IgD-negative memory B cell (primary cell): Measurements from ENCODE around the gene PLEKHJ1. TPM values are rescaled to one million over a fixed set of nuclear protein-coding genes. Genes with fewer than 3 reads are reported as not detected.

Source experiments
- H3K27ac Mint-ChIP-seq, 3 donors: one replicate each; pipeline ENCODE4 v1.8.0; 2020 to 2022; ENCODE audit warnings: mild to moderate bottlenecking in 3 of 3, mixed read lengths in 3 of 3, moderate library complexity in 1 of 3
- H3K27me3 Mint-ChIP-seq: one replicate; pipeline ENCODE4 v1.8.0; 2021; ENCODE audit warnings: mixed read lengths
- H3K36me3 Mint-ChIP-seq: one replicate; pipeline ENCODE4 v1.8.0; 2020; ENCODE audit warnings: mild to moderate bottlenecking, mixed read lengths
- H3K4me1 Mint-ChIP-seq, 3 donors: one replicate each; pipeline ENCODE4 v1.8.0; 2020 to 2022; ENCODE audit warnings: mixed read lengths in 3 of 3, mild to moderate bottlenecking in 1 of 3
- H3K4me3 Mint-ChIP-seq, 4 donors: one replicate each; pipeline ENCODE4 v1.8.0; 2020 to 2022; ENCODE audit warnings: mild to moderate bottlenecking in 4 of 4, mixed read lengths in 4 of 4, moderate library complexity in 3 of 4
- H3K9me3 Mint-ChIP-seq, 3 donors: one replicate each; pipeline ENCODE4 v1.8.0; 2020 to 2021; ENCODE audit warnings: mixed read lengths in 3 of 3, mild to moderate bottlenecking in 1 of 3
- polyA plus RNA-seq: library from polyadenylated mRNA; unstranded; fragments of 300-500 nt; fragmentation: Illumina TruSeq; gene quantifications from one replicate; pipeline ENCODE4 v1.2.3, GENCODE V29; 2021

The PLEKHJ1 gene
- polyA plus RNA-seq, 1 donor from 2014 or later: 163 TPM

- H3K4me1 Mint-ChIP-seq: peaks cover 25 to 30% (median 26%) of the 10 kb centered on the region in 3 donors
These were observed 20.0 kb upstream of the PLEKHJ1 start, which contains the start of gene JSRP1 for GRCh38 chr19:2255982-2256685. TSS of gene JSRP1 (minus strand) at chr19:2256417. CDS start at chr19:2255314, 1,103 bp downstream.

GRCh38 chr19:2255112-2255845 is 19.1 kb upstream of the PLEKHJ1 start:
- H3K27me3 Mint-ChIP-seq: peaks cover 3% of the 10 kb centered on the region
- peak overlapping the region in 2 of 3 donors; percentile 43 to 94 for H3K27ac Mint-ChIP-seq
- H3K36me3 Mint-ChIP-seq: peaks cover 2% of the 10 kb centered on the region
- H3K9me3 Mint-ChIP-seq: peaks cover 0 to 2% (median 0%) of the 10 kb centered on the region in 3 donors
- H3K4me1 Mint-ChIP-seq: peaks cover 23 to 27% (median 25%) of the 10 kb centered on the region in 3 donors
- peak overlapping the region in 3 of 4 donors; percentile 43 to 91 (median 72) for H3K4me3 Mint-ChIP-seq

More at GRCh38 chr19:2255982-2256685, 20.0 kb upstream of the PLEKHJ1 start, which contains the start of gene JSRP1:
- H3K36me3 Mint-ChIP-seq: peaks cover 4% of the 10 kb centered on the region
- H3K27ac Mint-ChIP-seq: peak within 1 kb of the TSS; percentile 94 to 97 (median 95)
- peaks cover 0 to 2% (median 0%) of the 10 kb centered on the region in 3 donors for H3K9me3 Mint-ChIP-seq
- H3K4me3 Mint-ChIP-seq: peak within 1 kb of the TSS; percentile 72 to 91 (median 80)
- peaks cover 3% of the 10 kb centered on the region for H3K27me3 Mint-ChIP-seq

GRCh38 chr19:2254064-2254872 is 18.1 kb upstream of the PLEKHJ1 start:
- peaks cover 20 to 25% (median 20%) of the 10 kb centered on the region in 3 donors for H3K4me1 Mint-ChIP-seq
- no peaks in the 10 kb centered on the region for H3K36me3 Mint-ChIP-seq
- H3K27me3 Mint-ChIP-seq: peaks cover 5% of the 10 kb centered on the region
- H3K4me3 Mint-ChIP-seq: peak overlapping the region; percentile 28 to 89 (median 62)
- H3K27ac Mint-ChIP-seq: peak overlapping the region in 1 of 3 donors; percentile 94
- peaks cover 0 to 1% (median 0%) of the 10 kb centered on the region in 3 donors for H3K9me3 Mint-ChIP-seq

- H3K36me3 Mint-ChIP-seq: no peaks in the 10 kb centered on the region
- peak overlapping the region; percentile 76 to 89 (median 82) for H3K4me3 Mint-ChIP-seq
- peak overlapping the region; percentile 53 to 92 (median 86) for H3K27ac Mint-ChIP-seq
These were observed 17.3 kb upstream of the PLEKHJ1 start for GRCh38 chr19:2253106-2254063.

GRCh38 chr19:2252797-2253105 is 16.6 kb upstream of the PLEKHJ1 start:
- peaks cover 10 to 17% (median 14%) of the 10 kb centered on the region in 3 donors for H3K4me1 Mint-ChIP-seq
- no peaks in the 10 kb centered on the region for H3K9me3 Mint-ChIP-seq
- H3K4me3 Mint-ChIP-seq: peak overlapping the region; percentile 76 to 89 (median 86)
- H3K36me3 Mint-ChIP-seq: no peaks in the 10 kb centered on the region
- peaks cover 5% of the 10 kb centered on the region for H3K27me3 Mint-ChIP-seq
- peak overlapping the region in 2 of 3 donors; percentile 86 to 92 for H3K27ac Mint-ChIP-seq

More at GRCh38 chr19:2253106-2254063, 17.3 kb upstream of the PLEKHJ1 start:
- H3K4me1 Mint-ChIP-seq: peaks cover 14 to 21% (median 16%) of the 10 kb centered on the region in 3 donors
- peaks cover 5% of the 10 kb centered on the region for H3K27me3 Mint-ChIP-seq
- H3K9me3 Mint-ChIP-seq: no peaks in the 10 kb centered on the region

- peaks cover 9 to 15% (median 14%) of the 10 kb centered on the region in 3 donors for H3K4me1 Mint-ChIP-seq
- peak overlapping the region in 2 of 3 donors; percentile 86 to 92 for H3K27ac Mint-ChIP-seq
These were observed 16.1 kb upstream of the PLEKHJ1 start for GRCh38 chr19:2252055-2252796.

GRCh38 chr19:2251106-2252054 is 15.3 kb upstream of the PLEKHJ1 start:
- Mint-ChIP-seq H3K27ac (peak overlapping the region in 1 of 3 donors; percentile 92), H3K4me1 (peaks cover 8 to 10% (median 10%) of the 10 kb centered on the region in 3 donors)

More at GRCh38 chr19:2252055-2252796, 16.1 kb upstream of the PLEKHJ1 start:
- Mint-ChIP-seq H3K27me3 (peaks cover 5% of the 10 kb centered on the region), H3K9me3 (no peaks in the 10 kb centered on the region), H3K4me3 (peak overlapping the region; percentile 76 to 89 (median 86)), H3K36me3 (no peaks in the 10 kb centered on the region)

GRCh38 chr19:2250766-2251105 is 14.6 kb upstream of the PLEKHJ1 start:
- Mint-ChIP-seq H3K4me3 (no peak overlapping the region), H3K27ac (no peak overlapping the region), H3K36me3 (peaks cover 2% of the 10 kb centered on the region), H3K4me1 (peaks cover 2 to 6% (median 4%) of the 10 kb centered on the region in 3 donors), H3K9me3 (no peaks in the 10 kb centered on the region), H3K27me3 (peaks cover 5% of the 10 kb centered on the region)

More at GRCh38 chr19:2251106-2252054, 15.3 kb upstream of the PLEKHJ1 start:
- Mint-ChIP-seq H3K9me3 (no peaks in the 10 kb centered on the region), H3K36me3 (no peaks in the 10 kb centered on the region), H3K4me3 (peak overlapping the region; percentile 27 to 89 (median 50)), H3K27me3 (peaks cover 5% of the 10 kb centered on the region)

- H3K36me3 Mint-ChIP-seq: peaks cover 3% of the 10 kb centered on the region
- no peaks in the 10 kb centered on the region for H3K9me3 Mint-ChIP-seq
- H3K4me3 Mint-ChIP-seq: peak overlapping the region in 2 of 4 donors; percentile 55 to 73
- H3K4me1 Mint-ChIP-seq: peaks cover 0 to 6% (median 4%) of the 10 kb centered on the region in 3 donors
- H3K27me3 Mint-ChIP-seq: peaks cover 5% of the 10 kb centered on the region
- no peak overlapping the region for H3K27ac Mint-ChIP-seq
These were observed 14.0 kb upstream of the PLEKHJ1 start for GRCh38 chr19:2249880-2250765.

GRCh38 chr19:2249010-2249866 is 13.1 kb upstream of the PLEKHJ1 start, which contains the start of gene AMH:
TSS of gene AMH (plus strand) at chr19:2249323. CDS start at chr19:2249333, 10 bp downstream.
- Mint-ChIP-seq H3K36me3 (peaks cover 8% of the 10 kb centered on the region), H3K4me3 (peak within 1 kb of the TSS in 2 of 4 donors; percentile 38 to 73), H3K4me1 (peaks cover 0 to 6% (median 4%) of the 10 kb centered on the region in 3 donors), H3K9me3 (no peaks in the 10 kb centered on the region), H3K27me3 (peaks cover 5% of the 10 kb centered on the region), H3K27ac (no peak within 1 kb of the TSS)
